Measurements from ENCODE around the gene NUTF2.
A peak's percentile ranks its signal among the peaks of the same experiment; 100 is the strongest.
"Not testable (repeated sequence)": the region's sequence is repeated elsewhere in the genome, so short reads cannot be mapped to it uniquely, and the experiment has no call there.

NUTF2 gene

GRCh38 chr16:67846320-67847063 is at the start of gene NUTF2:
NUTF2 (plus strand) TSS chr16:67846933; CDS start chr16:67865131, 18,198 bp downstream.
- peak; percentile 94 for DNase-seq

DNA sequence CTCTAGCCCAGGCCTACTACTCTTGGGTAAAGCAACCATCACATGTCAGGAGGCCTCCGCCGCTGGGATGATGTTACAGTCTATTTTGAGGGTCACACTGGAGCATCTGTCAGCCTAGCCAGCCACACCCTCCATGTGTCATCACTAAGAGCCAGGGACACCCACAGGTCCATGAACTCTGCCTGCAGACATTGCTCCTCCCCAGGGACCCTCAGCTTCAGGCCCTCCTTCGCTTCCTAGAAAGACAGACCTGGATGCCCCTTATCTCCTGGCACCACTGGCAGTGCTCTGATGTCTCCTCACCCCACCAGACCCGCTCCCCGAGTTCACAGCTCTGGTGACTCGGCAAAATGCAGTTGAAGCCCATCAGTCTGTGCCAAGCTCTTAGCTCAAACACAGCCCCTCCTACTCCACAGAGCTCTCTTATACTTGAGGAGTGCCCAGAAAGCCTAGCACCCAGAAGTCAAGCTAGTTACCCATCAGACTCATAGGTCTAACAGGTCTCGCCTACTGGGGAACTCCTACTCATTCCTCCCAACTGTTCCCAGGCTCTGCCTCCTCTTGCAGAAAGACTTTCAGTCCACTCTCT is 46.3 kb upstream of the NUTF2 start:
- no peak for DNase-seq

GRCh38 chr16:67801241-67801640 is 45.5 kb upstream of the NUTF2 start:
- no peak for DNase-seq

DNA sequence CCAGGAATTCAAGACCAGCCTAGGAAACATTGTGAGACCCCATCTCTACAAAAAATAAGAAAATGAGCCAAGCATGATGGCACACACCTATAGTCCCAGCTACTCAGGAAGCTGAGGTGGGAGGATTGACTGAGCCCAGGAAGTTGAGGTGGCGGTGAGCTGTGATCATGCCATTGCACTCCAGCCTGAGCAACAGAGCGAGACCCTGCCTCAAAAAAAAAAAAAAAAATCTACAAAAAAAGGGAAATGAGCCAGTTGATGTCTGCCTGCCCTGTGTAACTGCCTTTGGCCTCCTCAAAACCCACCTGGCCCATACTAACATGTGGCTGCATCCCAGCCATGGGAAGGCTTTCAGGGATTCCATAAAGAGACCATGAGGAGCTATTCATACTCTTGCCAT is 44.9 kb upstream of the NUTF2 start:
- peak; percentile 55 for DNase-seq

DNA sequence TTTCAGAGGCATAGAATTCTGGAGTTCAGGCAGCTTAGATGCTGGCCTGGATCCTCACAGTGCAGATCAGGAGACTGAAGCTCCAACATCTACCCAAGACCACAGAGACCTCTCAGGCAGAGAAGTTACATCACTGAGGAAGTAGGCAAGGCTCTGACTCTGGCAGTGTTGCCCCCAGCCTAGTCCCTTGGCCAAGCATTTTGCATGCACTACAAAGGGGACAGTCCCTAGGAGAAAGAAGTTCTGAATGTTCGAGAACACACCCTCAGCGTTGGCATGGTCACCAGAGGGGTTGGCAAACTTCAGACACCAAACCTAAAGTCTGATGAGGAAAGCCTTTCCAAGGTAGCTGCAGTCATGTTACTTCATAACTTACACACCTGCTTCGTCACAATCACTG is 42.8 kb upstream of the NUTF2 start:
- peak; percentile 67 for DNase-seq

DNA sequence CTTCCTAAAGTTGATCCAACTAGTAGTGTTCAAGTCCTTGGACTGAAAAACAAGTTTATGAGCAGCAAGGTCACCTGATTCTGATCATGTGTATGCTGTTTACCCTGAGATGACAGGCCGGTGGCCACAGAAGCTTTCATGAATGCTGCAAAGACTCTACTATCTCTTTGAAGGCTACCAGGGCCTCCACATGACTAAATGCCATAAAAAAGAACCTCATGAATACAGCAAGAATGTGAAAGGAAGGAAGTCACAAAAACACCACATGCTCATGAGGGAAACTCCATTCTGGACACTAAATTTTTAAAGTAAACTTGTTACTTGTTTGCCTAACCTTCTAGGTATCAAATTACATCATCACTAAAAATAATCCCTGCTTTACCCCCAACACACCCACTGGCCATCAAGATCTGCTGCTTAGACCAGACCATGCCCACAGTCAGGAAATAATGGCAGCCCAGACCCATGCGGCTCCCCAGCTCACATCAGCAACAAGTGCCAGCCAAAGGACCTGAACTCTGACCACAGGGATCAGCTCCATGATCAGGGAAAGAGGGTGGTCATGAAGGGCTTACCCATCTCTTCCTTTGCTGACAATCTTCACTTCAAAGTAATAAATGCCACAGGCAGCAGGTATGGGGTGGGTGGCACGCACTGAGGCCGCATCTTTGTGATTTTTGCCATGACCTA is 41.7 kb upstream of the NUTF2 start:
- no peak for DNase-seq

DNA sequence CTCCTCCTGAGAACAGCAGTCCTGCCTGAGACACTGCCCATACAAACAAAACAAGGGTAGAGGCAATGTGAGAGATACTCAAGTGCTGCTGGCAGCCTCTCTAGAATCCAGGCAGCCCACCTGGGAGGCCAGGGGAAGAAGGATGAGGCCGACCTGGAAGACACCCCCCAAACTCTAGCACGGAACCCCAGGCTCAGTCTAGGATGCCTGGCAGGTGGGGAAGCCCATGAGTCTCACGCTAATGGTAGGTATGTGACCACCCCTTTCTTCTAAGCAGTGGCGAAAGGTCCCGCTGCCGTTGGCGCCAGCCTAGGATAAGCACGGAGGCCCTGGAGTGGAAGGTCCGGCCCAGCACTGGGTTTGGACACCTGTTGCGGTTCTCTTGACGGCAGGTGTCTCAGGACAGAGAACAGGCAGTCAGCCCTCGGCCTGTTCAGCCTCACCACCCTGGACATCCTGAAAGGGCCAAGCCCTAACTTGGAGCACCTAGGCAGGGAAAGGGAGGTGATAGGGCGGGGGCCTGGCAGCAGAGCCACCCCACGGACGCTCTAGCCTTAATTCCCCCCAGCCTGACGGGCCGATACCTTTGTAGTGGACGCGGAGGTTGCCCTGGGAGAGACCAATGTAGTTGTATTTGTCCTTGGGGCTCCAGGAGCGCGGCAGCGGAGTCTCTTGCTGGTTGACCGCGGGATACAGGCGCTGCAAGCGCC is 40.9 kb upstream of the NUTF2 start:
- no peak for DNase-seq

DNA sequence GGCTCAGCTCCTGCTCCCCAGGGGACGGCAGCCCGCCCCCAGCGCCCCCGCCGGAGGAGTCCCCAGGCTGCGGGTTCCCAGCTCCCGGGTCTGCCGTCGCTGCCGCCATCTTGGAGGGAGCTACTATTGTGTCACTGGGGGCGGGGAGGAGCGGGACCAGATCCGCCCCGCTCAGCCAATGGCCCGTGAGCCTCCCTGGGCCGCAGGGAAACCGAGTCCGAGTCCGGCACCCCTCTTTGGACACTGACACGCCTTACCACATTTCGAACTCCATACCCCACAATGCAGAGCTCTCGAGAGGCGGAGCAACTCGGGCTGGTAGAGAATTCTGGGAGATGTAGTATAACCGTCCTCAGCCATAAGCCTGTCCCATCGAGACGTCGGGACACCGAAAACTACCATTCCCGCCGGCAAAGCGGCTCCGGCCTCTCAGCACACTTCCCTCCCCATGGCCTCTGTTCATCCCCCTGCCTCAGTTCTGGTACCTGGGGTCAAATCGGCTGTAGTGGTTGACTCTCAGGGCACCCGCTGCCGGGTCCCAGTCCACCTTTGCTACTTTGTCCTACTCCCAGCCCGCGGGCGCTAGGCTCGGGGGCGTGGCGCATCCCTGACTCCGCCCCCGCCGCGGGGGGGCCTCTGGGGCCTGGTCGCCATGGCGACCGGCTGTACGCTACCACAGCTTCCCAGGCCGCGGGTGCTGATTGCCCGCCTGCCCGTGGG is 40.1 kb upstream of the NUTF2 start, which contains the start of the genes RANBP10 and TSNAXIP1:
Gene RANBP10 (minus strand): TSS at position 133 of the 720 bp plus-strand sequence. CDS start 24 bp downstream, at position 109.
Gene TSNAXIP1 (plus strand): TSS at position 462 of the 720 bp plus-strand sequence. CDS start 261 bp downstream, outside the sequence.
- DNase-seq, result peak; percentile 99

- no peak for DNase-seq
These were observed 39.5 kb upstream of the NUTF2 start for GRCh38 chr16:67807148-67807682.

- DNase-seq, result no peak
These were observed 34.8 kb upstream of the NUTF2 start for GRCh38 chr16:67811899-67812298.

- DNase-seq, result no peak
These were observed 32.2 kb upstream of the NUTF2 start for GRCh38 chr16:67814567-67814966.

- no peak for DNase-seq
These were observed 26.0 kb upstream of the NUTF2 start for GRCh38 chr16:67820608-67821259.

- no peak for DNase-seq
These were observed 24.2 kb upstream of the NUTF2 start for GRCh38 chr16:67822511-67822910.

DNA sequence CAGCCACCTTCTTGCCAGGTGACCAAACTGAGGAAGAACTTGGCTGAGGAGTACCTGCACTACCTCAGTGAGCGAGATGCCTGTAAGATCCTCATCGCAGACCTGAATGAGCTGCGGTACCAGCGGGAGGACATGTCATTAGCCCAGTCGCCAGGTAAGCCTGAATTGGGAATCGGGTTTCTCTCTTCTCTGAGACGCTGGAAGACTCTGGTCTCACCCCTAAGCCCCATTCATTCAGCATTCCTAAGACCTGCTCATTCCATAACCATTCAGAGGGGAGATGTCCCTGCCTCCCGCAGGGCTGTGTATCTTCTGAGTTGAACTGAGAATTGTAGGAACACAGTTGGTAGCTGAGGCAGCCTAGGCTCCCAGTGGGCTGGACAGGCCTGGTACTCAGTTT is 21.6 kb upstream of the NUTF2 start:
- no peak for DNase-seq

GRCh38 chr16:67825906-67826305 is 20.8 kb upstream of the NUTF2 start:
- DNase-seq, result no peak

- DNase-seq, result no peak
These were observed 18.1 kb upstream of the NUTF2 start for GRCh38 chr16:67828651-67829050.

GRCh38 chr16:67833030-67833414 is 13.7 kb upstream of the NUTF2 start:
- no peak for DNase-seq

DNA sequence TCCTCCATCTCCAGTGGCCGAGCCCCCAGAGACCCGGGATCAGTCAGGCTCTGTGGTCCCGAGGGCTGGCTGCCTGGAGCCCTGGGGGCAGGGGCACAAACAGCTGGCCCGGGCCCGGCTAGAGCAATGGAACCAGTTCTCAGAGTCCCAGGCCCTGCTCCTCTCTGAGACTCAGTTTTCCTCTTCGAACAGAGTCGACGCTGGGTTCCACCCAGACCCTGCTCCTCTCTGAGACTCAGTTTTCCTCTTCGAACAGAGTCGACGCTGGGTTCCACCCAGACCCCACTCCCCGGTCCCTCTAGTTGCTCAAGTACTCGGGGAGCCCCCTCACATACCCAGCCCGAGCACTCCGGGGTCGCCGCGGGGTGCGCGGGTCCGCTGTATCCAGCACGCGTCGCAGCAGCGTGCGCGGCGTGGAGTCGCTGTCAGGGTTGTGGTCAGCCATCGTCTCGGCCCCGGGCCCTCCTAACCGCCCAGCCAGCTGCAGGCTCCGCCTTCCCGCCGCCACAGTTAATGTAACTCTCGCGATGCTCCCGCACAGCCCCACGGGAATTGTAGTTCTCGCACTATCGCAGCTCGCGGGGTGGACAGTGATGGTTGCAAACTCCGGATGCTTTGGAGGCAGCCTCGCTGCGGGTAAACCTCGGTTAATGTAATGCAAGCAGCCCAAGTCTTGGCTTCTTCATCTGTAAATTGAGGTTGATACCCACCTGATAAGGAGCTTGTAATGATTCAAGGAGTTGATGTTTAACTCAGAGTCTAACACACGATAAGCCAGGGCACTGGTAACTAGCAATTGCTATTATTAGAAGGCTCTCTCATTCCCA is 13.1 kb upstream of the NUTF2 start:
- peak; percentile 90 for DNase-seq

DNA sequence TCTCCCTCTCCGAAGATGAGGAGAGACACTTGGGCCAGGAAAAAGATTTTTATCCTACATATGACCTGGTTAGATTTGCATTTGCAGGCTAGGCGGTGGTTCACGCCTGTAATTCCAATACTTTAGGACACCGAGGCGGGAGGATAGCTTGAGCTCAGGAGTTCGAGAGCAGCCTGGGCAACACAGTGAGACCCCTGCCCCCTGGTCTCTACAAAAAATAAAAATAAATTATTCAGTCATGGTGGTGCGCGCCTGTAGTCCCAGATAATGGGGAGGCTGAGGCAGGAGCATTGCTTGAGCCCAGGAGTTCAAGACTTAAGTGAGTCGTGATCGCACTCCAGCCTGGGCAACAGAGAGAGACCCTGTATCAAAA is 12.5 kb upstream of the NUTF2 start:
- no peak for DNase-seq

GRCh38 chr16:67837190-67837589 is 9.5 kb upstream of the NUTF2 start:
- not testable (repeated sequence) for DNase-seq

GRCh38 chr16:67837811-67838210 is 8.9 kb upstream of the NUTF2 start:
- DNase-seq, result no peak
